ENCODE results near the gene NDST4.
"Not testable (repeated sequence)": the region's sequence is repeated elsewhere in the genome, so short reads cannot be mapped to it uniquely, and the experiment has no call there.

Gene NDST4

GRCh38 chr4:115054836-115055235, 58.6 kb downstream of the NDST4 start:
- no peak for DNase-seq (ENCODE audit: low spot score)

DNA sequence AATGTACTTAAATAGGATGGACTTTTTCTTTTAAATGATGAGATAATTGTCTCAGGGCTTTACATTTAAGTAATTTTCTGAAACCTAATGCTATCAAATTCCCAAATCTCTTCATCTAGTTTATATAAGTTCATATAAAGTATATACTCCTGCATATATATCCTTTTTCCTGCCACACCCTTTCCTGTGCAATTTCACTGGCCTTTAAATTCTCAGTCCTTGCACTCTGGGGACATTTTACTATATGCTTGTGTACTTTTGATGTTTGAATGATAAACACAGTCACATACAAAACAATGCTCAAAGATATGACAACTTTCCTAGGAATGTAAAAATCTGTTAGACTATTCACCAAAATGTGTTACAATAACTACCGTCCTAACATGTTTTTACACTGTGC, 60.1 kb downstream of the NDST4 start:
- no peak for DNase-seq (ENCODE audit: low spot score)

GRCh38 chr4:115042496-115042895, 70.9 kb downstream of the NDST4 start:
- DNase-seq (ENCODE audit: low spot score): no peak

- no peak for DNase-seq (ENCODE audit: low spot score)
These were observed 83.1 kb downstream of the NDST4 start for GRCh38 chr4:115030281-115030680.

- no peak for DNase-seq (ENCODE audit: low spot score)
These were observed 84.6 kb downstream of the NDST4 start for GRCh38 chr4:115028682-115029410.

GRCh38 chr4:114999880-115000279, 113.5 kb downstream of the NDST4 start:
- no peak for DNase-seq (ENCODE audit: low spot score)

- DNase-seq (ENCODE audit: low spot score): no peak
These were observed 115.1 kb downstream of the NDST4 start for GRCh38 chr4:114998316-114998715.

- DNase-seq (ENCODE audit: low spot score): no peak
These were observed 115.7 kb downstream of the NDST4 start for GRCh38 chr4:114997576-114998247.

DNA sequence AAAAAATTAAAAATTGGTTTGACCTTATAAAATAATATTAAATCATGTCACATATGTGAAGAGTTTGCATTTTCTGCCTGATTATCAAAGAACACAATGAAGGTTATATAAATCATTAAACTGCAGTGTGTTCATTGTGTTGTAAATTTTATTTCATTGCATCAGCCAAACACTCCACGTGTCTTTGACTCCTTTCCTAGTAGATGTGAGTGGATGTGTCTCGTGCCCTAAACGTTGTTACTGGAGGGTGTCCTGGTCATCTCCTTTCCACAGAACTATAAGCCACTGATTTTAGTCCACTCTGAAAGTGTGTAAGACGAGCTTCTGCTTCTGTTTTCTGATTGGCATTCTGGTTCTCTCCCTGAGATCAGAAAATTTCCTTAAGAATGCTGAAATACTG, 127.3 kb downstream of the NDST4 start:
- no peak for DNase-seq (ENCODE audit: low spot score)

GRCh38 chr4:114980932-114981708, 132.3 kb downstream of the NDST4 start:
- no peak for DNase-seq (ENCODE audit: low spot score)

DNA sequence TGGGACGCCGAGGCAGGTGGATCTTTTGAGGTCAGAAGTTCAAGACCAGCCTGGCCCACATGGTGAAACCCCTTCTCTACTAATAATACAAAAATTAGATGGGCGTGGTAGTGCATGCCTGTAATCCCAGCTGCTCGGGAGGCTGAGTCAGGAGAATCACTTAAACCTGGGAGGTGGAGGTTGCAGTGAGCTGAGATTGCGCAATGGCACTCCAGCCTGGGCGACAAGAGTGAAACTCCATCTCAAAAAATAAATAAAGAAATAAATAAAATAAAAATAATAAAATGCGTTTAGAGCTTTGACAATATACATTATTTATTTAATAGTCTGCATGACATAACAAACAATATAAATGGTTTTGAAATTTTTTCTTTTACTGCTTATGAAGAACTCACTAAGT, 133.0 kb downstream of the NDST4 start:
- DNase-seq (ENCODE audit: low spot score): not testable (repeated sequence)

GRCh38 chr4:114976901-114977300, 136.5 kb downstream of the NDST4 start:
- no peak for DNase-seq (ENCODE audit: low spot score)

DNA sequence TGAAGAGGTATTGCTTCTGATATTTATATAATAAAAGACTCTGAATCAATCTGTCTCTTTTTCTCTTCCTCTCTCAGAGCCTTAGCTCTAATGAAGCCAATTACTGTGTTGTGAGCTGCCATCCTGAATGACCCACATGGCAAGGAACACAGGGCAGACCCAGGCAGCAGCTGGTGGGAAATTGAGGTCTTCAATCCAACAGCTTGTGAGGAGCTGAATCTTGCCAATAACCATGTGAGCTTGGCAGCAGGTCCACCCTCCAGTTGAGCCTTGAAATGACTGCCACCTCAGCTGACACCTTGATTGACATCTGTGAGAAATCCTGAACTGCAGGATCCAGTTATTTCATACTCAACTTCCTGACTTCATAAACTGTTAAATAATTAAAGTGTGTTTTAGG, 149.4 kb downstream of the NDST4 start:
- DNase-seq (ENCODE audit: low spot score): no peak

- DNase-seq (ENCODE audit: low spot score): no peak
These were observed 167.8 kb downstream of the NDST4 start for GRCh38 chr4:114945616-114946015.

DNA sequence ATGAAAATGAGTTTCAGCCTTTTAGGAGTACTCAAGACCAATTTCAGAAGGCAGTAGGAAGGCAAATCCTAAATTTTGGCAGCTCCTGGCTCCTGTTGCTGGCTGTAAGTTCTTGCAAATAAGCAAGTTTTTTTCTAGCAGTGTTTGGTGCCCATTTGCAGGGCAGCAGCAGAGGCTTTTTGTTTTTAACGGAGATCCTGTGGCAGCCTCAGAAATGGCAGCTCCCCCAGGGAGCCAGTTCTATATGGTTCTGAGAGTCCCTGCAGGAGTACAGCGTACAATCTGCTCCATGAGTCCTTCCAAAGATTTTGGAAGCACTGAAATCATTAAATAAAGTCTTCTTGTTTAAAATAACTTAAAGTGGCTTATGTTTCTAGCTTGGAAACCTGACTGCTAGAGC, 171.9 kb downstream of the NDST4 start:
- DNase-seq (ENCODE audit: low spot score): no peak

GRCh38 chr4:114927881-114928280, 185.5 kb downstream of the NDST4 start:
- DNase-seq (ENCODE audit: low spot score): no peak

GRCh38 chr4:114926583-114926982, 186.8 kb downstream of the NDST4 start:
- no peak for DNase-seq (ENCODE audit: low spot score)

- no peak for DNase-seq (ENCODE audit: low spot score)
These were observed 189.1 kb downstream of the NDST4 start for GRCh38 chr4:114924311-114924710.

DNA sequence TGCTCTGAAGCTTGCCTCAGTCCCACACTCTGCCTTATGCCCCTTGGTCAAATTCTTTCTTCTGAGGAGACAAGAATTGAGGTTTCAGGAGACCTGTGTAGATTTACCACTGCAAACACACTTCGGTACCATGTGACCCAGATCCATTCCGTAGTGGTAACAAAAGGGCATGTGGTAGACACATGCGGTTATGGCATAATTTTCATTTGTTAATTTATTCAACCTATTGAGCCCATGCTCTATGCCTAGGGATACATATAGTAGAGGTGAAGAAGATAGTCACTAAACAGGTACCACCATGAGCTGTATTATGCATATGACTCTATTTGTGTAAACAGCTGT, 190.9 kb downstream of the NDST4 start:
- no peak for DNase-seq (ENCODE audit: low spot score)

- DNase-seq (ENCODE audit: low spot score): no peak
These were observed 191.4 kb downstream of the NDST4 start for GRCh38 chr4:114921790-114922591.

DNA sequence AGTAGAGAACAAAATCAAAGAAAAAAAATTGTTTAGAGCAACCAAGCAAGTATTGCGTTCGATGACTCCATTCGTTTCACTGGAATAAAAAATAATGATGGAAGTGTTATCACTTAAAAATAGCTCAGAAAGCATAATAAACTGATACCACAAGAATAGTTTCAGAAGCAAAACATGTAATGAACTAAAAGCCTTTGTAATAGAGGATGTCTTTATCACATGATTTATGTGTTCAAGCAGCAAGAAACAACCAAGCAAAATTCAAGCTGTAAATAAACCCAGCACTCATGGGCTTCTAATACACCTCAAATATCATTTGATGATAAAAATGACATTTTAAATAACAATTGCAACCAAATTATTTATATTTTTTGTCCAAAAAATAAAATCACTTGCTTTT, 192.2 kb downstream of the NDST4 start:
- DNase-seq (ENCODE audit: low spot score): no peak

DNA sequence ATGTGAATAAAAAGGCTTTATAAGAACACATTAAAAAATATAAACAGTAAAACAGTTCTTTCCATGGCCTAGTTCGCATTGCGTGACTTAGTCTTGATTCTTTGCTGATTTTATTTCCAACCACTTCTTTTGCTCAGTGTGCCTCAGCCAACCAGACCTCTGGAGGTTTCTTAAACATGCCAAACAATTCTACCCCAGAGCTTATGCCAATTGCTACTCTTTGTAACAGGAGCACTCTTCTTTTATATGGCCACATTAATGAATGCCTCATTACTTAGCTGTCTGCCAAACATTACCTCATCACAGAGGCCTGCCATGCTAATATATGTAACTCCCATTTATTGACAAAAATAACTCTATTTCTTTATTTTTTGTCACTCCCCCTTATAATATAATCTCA, 202.3 kb downstream of the NDST4 start:
- no peak for DNase-seq (ENCODE audit: low spot score)
